Measurements from ENCODE around the gene HUS1. TPM values are rescaled to one million over a fixed set of nuclear protein-coding genes. Genes with fewer than 3 reads are reported as not detected.

HUS1 gene
- total and polyA plus RNA-seq, 2 of the 8 experiments (the other 6 are each of a cell fraction or from before 2014, with no cell fraction given): 15.0 to 33.0 TPM

DNA sequence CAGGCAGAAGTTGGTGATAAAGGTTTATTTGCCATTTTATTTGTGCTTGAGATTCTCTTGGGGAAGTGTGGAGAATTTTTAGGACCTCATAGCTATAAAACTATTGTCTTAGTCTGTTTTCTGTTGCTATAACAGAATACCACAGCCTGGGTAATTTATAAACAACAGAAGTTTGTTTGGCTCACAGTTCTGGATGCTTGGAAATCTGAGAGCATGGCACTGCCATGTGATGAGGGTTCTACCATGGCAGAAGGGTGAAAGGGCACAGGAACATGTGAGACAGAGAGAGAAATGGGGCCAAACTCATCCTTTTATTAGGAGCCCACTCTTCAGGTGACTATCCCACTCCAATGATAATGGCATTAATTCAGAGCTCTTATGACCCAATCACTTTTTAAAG, 37.2 kb upstream of the HUS1 start (continued):
- no peak for TF ChIP-seq GABPA (IDR thresholded peaks at IDR 0.05; ENCODE audit: borderline replicate concordance, insufficient read depth, low read length)
